ENCODE measurements around the gene GPBAR1. TPM values are rescaled to one million over a fixed set of nuclear protein-coding genes. Genes with fewer than 3 reads are reported as not detected.

The GPBAR1 gene
- total RNA-seq, 1 donor from 2014 or later: not detected

DNA sequence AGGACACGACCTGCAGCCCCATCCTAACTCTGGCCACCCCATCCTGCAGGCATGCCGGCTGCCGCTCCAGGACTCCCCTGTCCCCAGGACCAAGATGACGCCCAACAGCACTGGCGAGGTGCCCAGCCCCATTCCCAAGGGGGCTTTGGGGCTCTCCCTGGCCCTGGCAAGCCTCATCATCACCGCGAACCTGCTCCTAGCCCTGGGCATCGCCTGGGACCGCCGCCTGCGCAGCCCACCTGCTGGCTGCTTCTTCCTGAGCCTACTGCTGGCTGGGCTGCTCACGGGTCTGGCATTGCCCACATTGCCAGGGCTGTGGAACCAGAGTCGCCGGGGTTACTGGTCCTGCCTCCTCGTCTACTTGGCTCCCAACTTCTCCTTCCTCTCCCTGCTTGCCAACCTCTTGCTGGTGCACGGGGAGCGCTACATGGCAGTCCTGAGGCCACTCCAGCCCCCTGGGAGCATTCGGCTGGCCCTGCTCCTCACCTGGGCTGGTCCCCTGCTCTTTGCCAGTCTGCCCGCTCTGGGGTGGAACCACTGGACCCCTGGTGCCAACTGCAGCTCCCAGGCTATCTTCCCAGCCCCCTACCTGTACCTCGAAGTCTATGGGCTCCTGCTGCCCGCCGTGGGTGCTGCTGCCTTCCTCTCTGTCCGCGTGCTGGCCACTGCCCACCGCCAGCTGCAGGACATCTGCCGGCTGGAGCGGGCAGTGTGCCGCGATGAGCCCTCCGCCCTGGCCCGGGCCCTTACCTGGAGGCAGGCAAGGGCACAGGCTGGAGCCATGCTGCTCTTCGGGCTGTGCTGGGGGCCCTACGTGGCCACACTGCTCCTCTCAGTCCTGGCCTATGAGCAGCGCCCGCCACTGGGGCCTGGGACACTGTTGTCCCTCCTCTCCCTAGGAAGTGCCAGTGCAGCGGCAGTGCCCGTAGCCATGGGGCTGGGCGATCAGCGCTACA is 2.1 kb downstream of the GPBAR1 start:
- no peak overlapping the region for H3K27ac Mint-ChIP-seq (ENCODE audit: unreplicated experiment)
- no peak overlapping the region for H3K4me3 Mint-ChIP-seq (ENCODE audit: unreplicated experiment)
- H3K36me3 Mint-ChIP-seq (ENCODE audit: unreplicated experiment): peaks cover 18% of the 10 kb centered on the region
- peaks cover 24% of the 10 kb centered on the region for H3K4me1 Mint-ChIP-seq (ENCODE audit: unreplicated experiment)
- H3K27me3 Mint-ChIP-seq (ENCODE audit: unreplicated experiment): no peaks in the 10 kb centered on the region
- H3K9me3 Mint-ChIP-seq (ENCODE audit: unreplicated experiment): no peaks in the 10 kb centered on the region
- TF ChIP-seq, protein P1, sequence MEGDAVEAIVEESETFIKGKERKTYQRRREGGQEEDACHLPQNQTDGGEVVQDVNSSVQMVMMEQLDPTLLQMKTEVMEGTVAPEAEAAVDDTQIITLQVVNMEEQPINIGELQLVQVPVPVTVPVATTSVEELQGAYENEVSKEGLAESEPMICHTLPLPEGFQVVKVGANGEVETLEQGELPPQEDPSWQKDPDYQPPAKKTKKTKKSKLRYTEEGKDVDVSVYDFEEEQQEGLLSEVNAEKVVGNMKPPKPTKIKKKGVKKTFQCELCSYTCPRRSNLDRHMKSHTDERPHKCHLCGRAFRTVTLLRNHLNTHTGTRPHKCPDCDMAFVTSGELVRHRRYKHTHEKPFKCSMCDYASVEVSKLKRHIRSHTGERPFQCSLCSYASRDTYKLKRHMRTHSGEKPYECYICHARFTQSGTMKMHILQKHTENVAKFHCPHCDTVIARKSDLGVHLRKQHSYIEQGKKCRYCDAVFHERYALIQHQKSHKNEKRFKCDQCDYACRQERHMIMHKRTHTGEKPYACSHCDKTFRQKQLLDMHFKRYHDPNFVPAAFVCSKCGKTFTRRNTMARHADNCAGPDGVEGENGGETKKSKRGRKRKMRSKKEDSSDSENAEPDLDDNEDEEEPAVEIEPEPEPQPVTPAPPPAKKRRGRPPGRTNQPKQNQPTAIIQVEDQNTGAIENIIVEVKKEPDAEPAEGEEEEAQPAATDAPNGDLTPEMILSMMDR (IDR thresholded peaks at IDR 0.05): no peak
- no peak for DNase-seq (ENCODE audit: extremely low spot score, unreplicated experiment)

DNA sequence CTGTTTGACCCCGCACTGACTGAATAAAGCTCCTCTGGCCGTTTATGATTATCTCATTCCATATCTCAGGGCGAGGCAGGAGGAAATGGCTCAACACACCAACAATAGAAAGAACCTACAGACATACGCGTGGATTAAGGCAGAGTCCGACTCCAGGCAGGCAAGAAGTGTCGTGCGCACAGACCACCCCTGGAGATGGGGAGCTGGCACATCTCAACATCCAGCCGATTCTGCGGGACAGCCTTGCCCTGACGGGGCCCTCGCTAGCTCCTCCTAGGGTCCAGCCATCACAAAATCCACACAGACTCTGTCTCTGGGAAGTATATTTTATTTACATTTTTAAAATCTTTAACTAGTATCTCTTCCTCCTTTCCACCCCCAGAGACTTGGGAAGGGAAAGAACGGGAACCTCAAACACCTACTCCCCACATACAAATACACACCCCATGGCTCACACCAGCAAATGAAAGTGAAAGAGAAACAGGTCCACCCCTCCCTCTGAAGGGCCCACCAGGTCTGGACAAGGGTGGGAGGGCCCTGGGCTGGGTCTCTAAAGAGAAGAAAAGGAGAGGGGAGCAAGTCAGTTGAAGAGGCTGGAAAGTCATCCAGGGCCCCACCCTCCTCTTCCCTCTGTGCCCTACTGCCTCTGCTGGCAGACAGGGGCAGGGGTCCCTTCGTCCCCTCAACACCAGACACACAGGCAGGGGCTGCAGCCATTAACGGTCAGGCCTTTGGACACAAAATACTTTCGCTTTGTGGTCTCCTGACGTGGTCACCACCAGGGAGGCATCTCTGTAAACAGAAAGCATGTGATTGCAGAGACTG is 3.2 kb downstream of the GPBAR1 start:
- no peak for DNase-seq (ENCODE audit: extremely low spot score, unreplicated experiment)
- H3K27me3 Mint-ChIP-seq (ENCODE audit: unreplicated experiment): no peaks in the 10 kb centered on the region
- no peak overlapping the region for H3K4me3 Mint-ChIP-seq (ENCODE audit: unreplicated experiment)
- H3K4me1 Mint-ChIP-seq (ENCODE audit: unreplicated experiment): peaks cover 21% of the 10 kb centered on the region
- H3K27ac Mint-ChIP-seq (ENCODE audit: unreplicated experiment): no peak overlapping the region
- TF ChIP-seq, protein P1 (IDR thresholded peaks at IDR 0.05): no peak
- no peaks in the 10 kb centered on the region for H3K9me3 Mint-ChIP-seq (ENCODE audit: unreplicated experiment)
- H3K36me3 Mint-ChIP-seq (ENCODE audit: unreplicated experiment): peaks cover 18% of the 10 kb centered on the region

DNA sequence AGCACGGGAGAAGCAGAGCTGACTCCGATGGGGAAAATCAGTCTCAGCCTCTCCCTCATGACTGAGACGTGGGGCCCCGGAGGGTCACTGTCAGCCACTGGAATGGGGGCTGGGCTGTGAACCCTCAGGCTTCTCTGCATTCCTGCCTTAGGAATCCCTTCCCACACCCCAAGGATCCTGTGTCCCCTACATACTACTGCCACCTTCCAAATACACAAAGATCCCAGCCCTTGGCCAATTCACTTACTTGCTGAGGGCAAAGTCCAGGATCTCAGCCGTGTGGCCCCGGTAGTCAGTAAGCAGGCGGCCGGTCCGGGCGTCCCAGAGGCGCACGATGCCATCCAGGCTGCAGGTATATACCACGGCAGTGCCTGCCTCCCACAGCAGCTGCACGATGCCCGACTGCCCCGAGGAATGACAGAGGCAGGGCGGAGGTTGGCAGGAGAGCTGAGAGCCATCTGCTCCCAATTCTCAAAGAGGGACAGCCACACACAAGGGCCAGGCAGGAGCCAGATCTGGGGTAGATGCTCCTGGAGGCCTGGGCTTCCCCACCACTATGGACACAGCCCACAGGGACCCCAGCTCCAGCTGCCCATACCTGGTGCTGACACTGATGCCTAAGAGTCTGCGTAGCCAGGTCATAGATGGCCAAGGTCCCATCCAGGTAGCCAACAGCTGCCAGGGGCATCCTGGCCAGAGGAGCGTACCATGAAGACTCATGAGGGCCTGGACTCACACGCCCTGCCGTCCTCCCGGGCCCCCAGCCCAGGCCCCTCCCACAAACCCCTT is 4.2 kb downstream of the GPBAR1 start:
- Mint-ChIP-seq H3K4me3 (ENCODE audit: unreplicated experiment) (no peak overlapping the region), H3K27ac (ENCODE audit: unreplicated experiment) (no peak overlapping the region), H3K36me3 (ENCODE audit: unreplicated experiment) (peaks cover 22% of the 10 kb centered on the region), H3K9me3 (ENCODE audit: unreplicated experiment) (no peaks in the 10 kb centered on the region), H3K27me3 (ENCODE audit: unreplicated experiment) (no peaks in the 10 kb centered on the region), H3K4me1 (ENCODE audit: unreplicated experiment) (peaks cover 17% of the 10 kb centered on the region)
- DNase-seq (ENCODE audit: extremely low spot score, unreplicated experiment): no peak
- TF ChIP-seq, protein P1 (IDR thresholded peaks at IDR 0.05): no peak

GRCh38 chr2:218265626-218266025 is 4.8 kb downstream of the GPBAR1 start:
- TF ChIP-seq, protein P1 (IDR thresholded peaks at IDR 0.05): no peak
- no peak for DNase-seq (ENCODE audit: extremely low spot score, unreplicated experiment)
- no peak overlapping the region for H3K27ac Mint-ChIP-seq (ENCODE audit: unreplicated experiment)
- H3K4me1 Mint-ChIP-seq (ENCODE audit: unreplicated experiment): peaks cover 16% of the 10 kb centered on the region
- H3K9me3 Mint-ChIP-seq (ENCODE audit: unreplicated experiment): no peaks in the 10 kb centered on the region
- H3K4me3 Mint-ChIP-seq (ENCODE audit: unreplicated experiment): no peak overlapping the region
- peaks cover 22% of the 10 kb centered on the region for H3K36me3 Mint-ChIP-seq (ENCODE audit: unreplicated experiment)
- no peaks in the 10 kb centered on the region for H3K27me3 Mint-ChIP-seq (ENCODE audit: unreplicated experiment)

Measured in osteocyte (in vitro differentiated cells).